Activated gamma-delta T cell treated with Interleukin-2 at 50 U/mL for 16 hours (primary cell): ENCODE data around the gene PVR.
A peak's percentile ranks its signal among the peaks of the same experiment; 100 is the strongest.
"Not testable (repeated sequence)": the region's sequence is repeated elsewhere in the genome, so short reads cannot be mapped to it uniquely, and the experiment has no call there.

ENCODE experiments used
- DNase-seq: peaks from one replicate; pipeline ENCODE4 v3.0.0-alpha.2; 2020

PVR gene

DNA sequence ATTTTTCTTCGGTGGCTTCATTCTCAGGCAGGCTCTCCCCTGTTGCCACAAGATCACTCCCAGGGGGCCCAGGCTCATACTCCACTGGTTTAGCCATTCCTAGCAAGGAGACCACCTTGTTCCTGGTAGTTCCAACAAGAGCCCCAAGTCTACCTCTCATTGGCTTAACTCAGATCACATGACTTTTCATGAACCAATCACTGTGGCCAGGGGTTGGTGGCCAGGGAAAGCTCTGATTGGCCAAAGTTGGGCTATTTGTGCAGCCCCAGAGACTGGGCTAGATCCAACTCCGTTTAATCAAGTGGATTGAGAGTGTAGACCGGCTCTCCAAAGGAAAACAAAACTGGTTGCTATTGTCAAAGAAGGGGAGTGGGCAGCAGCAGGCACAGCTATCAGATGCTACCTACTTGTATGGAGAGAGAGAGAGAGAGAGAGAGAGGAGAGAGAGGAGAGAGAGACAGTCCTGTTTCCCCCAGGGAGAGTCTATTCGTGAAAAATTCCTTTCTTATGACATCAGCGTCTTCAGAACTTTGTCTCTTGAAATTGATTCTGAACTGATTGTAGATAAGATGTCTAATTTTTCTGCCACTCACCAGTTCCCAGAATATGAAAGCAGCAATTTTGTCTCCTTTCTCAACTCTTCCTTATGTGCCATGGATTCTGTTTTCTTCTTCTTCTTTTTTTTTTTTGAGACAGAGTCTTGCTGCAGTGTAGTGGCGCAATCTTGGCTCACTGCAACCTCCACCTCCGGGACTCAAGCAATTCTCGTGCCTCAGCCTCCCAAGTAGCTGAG, 33.5 kb downstream of the PVR start:
- DNase-seq = no peak

GRCh38 chr19:44680536-44680935, 36.8 kb downstream of the PVR start:
- no peak for DNase-seq

DNA sequence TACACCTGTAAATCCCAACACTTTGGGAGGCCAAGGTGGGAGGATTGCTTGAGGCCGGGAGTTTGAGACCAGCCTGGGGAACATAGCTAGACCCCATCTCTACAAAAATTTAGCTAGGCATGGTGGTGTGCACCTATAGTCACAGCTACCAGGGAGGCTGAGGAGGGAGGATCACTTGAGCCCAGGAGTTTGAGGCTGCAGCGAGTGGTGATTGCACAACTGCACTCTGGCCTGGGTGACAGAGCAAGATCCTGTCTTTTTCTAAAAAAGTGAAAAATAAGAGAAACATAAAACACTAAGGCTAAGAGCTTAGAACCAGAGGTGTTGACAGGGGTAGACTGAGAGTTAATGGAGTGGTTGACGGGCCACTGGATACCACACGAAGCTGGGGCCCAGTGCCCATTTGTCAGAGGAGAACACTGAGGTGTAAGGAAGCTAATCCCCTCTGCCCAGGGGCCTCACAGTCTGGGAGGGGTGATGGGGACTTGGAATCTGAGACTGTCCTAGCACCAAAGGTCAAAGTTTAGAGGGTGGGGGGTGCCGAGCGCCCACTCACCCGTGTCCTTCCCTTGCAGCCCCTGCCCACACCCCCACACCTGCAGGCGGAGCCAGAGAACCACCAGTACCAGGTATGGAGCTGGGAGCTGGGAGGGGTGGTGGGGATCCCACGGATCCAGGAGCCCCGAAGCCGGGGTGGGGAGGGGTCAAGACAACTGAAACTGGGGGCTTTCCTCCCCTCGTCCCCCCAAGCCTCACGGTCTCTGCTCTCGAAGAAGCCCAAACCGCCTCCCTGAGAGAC, 38.5 kb downstream of the PVR start:
- DNase-seq = no peak

DNA sequence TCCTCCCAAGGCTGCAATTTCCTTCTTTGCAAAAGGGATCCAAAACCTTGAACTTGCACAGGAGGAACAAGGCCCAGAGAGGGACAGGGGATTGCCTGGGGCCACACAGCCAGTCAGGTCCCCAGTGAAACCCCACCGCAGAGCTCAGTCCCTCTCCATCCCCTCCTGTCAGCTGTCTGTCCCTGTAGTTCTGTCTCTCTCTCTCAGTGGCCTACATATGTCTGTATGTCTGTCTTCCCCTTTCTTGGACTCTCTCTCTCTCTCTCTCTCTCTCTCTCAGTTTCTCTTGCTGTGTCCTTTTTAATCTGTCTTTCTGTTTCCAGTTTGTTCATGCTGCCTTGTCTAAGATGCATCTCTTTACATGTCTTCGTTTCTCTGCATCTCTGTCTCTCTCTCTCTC, 39.1 kb downstream of the PVR start:
- DNase-seq = no peak

GRCh38 chr19:44683434-44684210, 39.9 kb downstream of the PVR start:
- DNase-seq = no peak

GRCh38 chr19:44684396-44684795, 40.7 kb downstream of the PVR start:
- not testable (repeated sequence) for DNase-seq

GRCh38 chr19:44684892-44685863, 41.5 kb downstream of the PVR start:
- DNase-seq = no peak

DNA sequence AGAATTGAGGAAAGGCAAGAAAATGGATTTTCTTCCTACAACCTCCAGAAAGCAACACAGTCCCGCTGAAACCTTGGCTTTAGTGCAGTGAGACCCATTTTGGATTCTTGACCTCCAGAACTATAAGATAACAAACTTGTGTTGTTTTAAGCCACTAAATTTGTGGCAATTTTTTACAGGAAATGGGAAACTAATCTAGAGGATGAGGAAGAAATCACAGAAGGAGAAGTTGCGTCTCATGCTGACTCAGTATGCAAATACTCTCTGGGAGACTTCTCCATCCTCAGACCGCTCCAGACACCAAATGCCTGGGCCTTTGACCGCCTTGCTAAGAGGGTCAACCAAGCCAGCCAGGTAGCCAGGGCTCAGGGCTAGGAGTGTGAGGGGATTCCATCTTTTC, 42.2 kb downstream of the PVR start:
- DNase-seq = no peak

DNA sequence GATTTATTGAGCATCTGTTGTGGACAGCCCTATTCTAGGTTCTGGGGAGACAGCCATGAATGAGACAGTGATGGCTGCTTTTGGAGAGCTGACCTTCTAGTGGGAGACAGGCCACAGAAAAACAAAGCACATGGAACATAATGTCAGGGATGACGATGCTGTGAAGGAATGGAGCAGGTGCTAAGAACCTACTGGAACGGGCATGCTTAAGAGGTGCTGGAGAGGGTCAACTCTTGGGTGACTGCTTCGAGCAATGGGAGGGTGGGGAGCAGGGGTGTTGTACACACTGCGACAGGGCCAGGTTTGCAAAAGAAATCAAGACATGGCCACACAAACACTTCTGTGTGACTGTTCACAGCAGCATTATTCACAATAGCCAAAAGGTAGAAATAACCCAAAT, 43.2 kb downstream of the PVR start:
- no peak for DNase-seq

DNA sequence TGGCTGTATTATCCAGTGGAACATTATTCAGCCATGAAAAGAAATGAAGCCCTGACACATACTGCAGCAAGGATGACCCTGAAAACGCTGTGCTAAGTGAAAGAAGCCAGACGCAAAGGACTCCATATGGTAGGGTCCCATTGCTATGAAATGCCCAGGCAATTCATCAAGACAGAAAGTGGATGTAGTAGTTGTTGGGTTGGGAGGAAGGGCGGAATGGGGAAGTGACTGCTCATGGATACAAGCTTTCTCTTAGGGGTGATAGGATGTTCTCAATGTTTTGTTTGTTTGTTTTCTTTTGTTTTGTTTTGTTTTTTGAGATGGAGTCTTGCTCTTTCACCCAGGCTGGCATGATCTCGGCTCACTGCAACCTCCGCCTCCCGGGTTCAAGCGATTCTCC, 44.2 kb downstream of the PVR start:
- DNase-seq = no peak

GRCh38 chr19:44689290-44690130, 45.8 kb downstream of the PVR start:
- DNase-seq = peak; percentile 79

DNA sequence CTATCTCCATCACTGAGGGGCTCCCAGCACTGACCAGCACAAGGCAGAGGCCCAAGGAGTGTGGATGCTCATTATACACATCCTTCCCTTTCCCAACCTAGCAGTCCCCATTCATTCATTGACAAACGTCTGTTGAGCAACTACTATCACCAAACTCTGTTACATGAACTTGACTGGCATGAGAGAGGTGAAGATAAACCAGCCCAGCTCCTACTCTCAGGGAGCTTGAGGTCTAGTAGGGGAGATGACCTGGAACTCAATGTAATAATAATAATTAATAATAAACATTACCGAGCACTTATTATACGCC, 46.4 kb downstream of the PVR start:
- DNase-seq = no peak

GRCh38 chr19:44692379-44692721, 48.6 kb downstream of the PVR start:
- DNase-seq = no peak

DNA sequence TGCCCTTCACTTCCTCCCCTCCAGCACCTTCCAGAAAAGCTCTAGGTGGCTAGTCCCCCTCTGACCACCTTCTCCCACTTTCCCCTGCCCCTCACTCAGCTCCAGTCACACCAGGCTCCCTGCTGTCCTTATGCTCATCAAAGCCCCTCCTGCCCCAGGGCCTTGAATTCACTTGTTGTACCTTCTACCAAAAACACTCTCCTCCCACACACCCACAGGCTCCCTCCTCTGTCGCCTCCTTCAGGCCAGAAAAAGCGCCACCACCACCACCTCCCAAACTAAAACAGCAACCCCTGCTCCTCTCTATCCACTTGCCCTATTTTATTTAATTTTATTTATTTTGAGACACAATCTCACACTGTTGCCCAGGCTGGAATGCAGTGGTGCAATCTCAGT, 50.5 kb downstream of the PVR start:
- DNase-seq = no peak

GRCh38 chr19:44696939-44697669, 53.4 kb downstream of the PVR start:
- DNase-seq = no peak

- DNase-seq = no peak
Measured at GRCh38 chr19:44697670-44698034, 53.9 kb downstream of the PVR start.

DNA sequence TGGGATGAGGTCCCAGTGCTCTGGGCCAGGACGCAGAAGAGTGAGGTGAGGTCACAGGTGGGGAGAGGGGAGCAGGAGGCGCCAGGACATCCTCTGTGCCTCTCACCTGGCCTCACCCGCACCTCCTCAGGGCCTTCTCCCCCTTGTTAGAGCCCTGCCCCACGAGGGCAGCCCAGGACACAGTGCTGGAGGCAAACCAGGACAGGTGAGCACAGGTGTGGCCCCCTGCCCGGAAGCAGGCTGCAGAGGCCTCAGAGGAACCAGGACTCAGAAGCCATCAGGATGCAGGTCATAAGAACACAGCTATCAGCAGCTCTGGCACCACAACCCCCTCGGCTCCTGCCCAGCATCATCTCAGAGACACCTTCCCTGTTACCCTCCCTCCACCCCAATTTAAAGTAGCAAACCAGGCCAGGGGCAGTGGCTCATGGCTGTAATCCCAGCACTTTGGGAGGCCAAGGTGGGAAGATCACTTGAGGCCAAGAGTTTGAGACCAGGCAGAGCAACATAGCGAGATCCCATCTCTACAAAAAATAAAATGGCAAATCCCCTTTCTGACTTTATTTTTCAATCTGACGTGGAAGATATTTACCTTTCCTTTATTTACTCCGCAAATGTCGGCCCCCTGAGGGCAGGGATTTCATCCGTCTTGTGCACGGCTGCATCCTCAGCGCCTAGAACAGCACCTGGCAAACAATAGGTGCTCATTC, 54.9 kb downstream of the PVR start, which contains the start of gene CEACAM16:
TSS of gene CEACAM16 (plus strand) at position 660 of the 710 bp plus-strand sequence. CDS start 2,306 bp downstream, outside the sequence.
- no peak for DNase-seq

GRCh38 chr19:44700547-44700946, 56.8 kb downstream of the PVR start:
- no peak for DNase-seq

- no peak for DNase-seq
Measured at GRCh38 chr19:44701228-44701627, 57.5 kb downstream of the PVR start.

DNA sequence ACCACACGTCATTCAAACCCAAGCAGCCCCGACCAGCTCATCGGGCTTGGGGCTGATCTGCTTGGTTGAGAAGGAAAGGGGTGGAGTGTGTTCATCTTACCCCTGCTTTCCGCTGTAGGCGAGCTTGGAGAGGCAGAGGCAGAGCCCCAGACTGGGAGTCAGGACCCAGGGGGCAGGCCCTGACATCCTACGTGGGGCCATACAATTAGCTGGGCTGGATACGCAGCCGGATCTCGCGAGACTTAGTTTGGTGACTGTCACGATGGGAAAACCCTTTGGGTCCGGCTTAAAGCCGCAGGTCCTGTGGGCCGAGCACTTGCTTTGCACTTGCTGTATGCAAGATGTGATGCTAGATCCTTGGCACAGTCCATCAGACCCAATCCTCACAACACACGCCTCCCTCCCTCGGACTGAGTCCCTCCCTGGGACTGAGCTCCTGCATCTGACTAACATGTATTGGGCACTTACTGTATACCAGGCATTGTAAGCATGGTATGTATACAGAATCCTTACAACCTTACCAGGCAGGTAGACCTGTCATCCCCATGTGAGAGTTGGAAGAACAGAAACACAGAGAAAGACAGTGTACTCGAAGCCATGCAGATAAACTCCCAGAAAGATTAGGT, 59.0 kb downstream of the PVR start:
- no peak for DNase-seq
